HG03342 (cell line): ENCODE results near the gene OR52N2.
A peak's percentile ranks its signal among the peaks of the same experiment; 100 is the strongest.

Source experiments
- ATAC-seq: cut with Tn5 transposase; IDR thresholded peaks from one replicate; pipeline ENCODE4 v1.9.1; 2021; ENCODE audit warnings: mild to moderate bottlenecking, moderate library complexity; ENCODE audit not compliant: unreplicated experiment

Gene OR52N2

DNA sequence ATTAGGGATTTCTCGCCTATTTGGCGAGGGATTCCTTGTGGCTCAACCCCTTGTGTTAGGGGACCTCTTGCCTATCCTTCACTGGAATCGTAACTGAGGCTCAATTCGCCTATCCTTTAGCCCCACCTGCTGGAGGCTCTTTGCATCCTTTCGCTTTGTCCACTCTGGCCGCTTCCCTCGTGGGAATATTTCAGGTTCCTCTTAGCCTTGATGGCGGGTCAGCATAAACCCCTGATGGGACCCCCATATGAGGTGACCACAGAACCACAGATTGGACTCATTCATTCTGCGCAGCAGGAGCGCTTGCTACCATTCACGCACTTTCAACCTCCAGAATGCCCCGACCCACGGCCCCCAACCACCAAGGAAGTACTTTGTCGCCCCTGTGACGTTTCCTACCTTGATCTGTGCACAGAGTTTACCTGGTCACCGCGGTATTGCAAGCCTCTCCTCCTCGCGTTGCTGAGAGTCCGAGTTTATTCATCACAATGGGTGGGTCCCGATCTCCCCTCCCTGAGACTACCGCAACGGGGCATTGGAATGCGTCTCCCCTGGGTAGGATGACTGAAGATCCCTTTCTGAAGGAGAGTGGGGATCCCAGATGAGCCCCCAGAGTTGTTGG is at the start of gene OR52N2:
Gene OR52N2 (plus strand): TSS at position 425 of the 622 bp plus-strand sequence. CDS start 11,412 bp downstream, outside the sequence.
- peak; percentile 90 for ATAC-seq

DNA sequence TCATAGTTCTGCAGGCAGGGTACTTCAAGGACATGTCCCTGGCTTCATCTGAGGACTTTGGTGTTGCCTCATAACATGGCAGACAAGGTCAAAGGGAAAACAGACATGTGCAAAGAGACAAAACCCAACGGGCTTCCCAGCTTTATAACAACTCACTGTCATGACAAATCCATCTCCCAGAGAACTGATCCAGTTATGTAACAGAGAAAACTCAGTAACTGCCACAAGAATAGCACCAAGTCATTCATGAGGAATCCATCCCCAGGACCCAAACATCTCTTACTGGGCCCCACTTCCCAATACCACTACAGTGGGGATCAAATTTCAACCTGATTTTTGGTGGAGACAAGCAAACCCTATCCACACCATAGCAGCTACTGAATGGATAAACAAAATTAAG is 41.7 kb upstream of the OR52N2 start:
- no peak for ATAC-seq

DNA sequence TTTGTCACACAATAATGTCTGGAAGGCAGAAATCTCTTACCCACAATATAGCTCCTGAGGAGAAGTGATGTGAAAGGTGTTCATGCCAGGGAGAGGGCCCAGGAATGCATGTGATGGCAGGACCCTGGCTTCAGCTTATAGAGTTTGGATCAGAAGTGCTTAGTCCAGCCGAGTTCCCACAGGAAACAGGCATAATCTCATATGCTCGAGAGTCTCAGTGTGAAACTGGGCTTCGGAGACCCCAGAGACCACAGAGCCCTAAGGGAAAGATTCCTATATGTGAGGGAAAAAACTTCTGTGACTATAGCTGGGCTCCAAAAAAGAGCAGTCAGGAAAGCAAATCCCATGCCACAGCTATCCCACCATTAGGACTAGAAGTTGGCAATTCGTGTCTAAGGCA is 25.5 kb upstream of the OR52N2 start, which contains the start of gene OR52N5:
Gene OR52N5 (minus strand): TSS at position 101 of the 400 bp plus-strand sequence. CDS start 4,721 bp downstream, outside the sequence.
- no peak for ATAC-seq

GRCh38 chr11:5791165-5791564 is 17.6 kb upstream of the OR52N2 start, which contains the start of gene OR52N1:
Gene OR52N1 (minus strand): TSS chr11:5791265. CDS start chr11:5788816, 2,449 bp downstream.
- ATAC-seq: no peak

GRCh38 chr11:5796541-5796940 is 12.2 kb upstream of the OR52N2 start:
- ATAC-seq: no peak

DNA sequence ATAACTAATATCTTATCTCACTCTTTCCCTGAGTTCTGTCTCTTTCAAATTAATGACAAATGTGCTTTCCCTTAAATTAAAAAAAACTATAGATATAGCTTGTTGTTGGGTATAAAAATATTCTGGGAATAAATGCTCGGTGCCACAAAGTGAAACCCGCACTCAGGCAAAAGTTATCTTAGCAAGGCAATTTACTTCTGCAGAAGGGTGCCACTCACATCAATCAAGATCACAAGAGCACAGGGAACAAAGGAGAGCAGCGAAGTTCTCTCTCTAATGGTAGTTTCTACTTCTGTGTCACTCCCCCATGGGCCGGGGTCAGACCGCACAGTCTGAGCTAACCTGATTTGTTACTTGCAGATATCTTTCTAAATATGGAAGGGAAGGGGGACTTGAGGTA is 4.7 kb upstream of the OR52N2 start:
- ATAC-seq: no peak

- ATAC-seq: no peak
Observed at GRCh38 chr11:5807580-5807979, 1.1 kb upstream of the OR52N2 start.

DNA sequence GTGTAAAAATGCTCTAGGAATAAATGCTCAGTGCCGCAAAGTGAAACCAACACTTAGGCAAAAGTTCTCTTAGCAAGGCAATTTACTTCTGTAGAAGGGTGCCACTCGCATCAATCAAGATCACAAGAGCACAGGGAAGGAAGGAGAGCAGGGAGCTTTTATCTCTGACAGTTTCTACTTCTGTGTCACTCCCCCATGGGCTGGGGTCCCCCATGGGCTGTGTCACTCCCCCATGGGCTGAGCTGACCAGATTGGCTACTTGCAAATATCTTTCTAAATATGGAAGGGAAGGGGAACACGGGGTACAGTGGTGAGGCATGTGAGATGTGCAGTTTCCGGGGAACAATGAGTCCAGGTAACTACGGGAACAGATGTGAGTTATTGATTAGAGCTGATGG is 397 bp downstream of the OR52N2 start:
- peak; percentile 32 for ATAC-seq

DNA sequence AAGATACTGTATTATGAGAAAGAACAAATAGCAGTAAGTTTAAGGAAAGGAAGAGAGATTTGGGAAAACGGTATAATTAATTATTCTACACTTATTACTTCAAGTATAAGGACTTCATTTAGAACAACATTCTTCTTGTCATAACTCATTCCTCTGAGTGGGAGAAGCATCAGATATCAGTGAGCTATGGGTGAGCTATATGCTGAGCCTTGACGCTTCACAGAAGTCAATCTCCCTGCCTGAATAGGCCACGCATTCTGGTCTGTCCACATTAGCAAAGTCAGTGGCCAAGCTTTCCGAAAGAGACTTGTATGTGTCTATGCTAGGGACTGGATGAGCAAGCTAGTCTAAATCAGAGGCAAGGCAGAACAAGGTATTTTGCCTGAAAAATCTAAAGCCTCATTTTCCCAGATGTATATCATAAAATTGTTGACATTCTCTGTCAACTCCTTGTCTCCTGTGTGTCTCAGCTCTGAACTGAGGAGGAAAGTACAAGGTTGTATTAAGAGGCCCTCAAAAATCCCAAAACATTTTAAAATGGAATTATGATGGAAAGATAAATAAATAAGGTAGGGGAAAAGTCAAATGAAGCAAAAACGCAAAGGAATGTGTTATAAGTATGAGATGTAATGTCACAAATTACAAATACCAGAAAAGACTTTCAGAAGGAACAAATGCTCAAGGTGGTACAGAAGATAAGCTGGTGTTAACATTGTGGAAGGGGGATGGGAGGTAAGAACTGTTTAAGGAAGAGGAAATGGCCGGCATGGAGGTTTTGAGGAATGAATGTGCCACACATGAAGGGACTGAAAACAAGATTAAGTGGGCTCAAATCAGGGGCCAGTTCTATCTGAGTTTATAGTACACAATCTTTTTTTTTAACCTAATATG is 1.4 kb downstream of the OR52N2 start:
- no peak for ATAC-seq

GRCh38 chr11:5815534-5815933 is 6.8 kb downstream of the OR52N2 start:
- ATAC-seq: no peak

DNA sequence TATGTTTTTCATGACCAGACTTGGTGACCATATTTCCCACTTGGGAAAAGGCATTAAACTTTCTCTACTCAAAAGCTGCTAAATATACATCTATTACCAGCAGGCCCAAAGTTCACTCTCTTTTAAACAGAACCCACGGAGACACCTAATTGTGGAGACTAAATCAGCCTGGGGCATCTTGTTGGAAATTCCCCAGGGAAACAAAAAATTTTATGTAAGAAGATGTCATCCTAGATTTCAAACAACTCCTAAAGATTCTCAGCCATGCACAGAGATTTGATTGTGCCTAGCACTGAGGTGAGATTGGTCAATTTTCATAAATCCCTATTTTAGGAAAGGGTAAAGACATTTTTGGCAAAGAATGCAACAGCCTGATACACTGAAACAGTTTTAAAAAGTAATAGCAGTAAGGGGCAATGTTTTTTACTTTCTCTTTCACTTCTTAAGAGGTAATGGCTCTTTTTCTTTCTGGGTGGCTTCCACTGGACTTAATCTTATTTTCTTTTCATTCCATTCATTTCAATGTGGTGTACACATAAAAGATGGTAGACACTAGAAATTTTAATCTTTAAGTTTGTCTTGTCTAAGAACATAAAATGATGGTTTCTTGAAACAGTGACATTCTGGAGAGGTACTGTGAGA is 9.6 kb downstream of the OR52N2 start:
- peak; percentile 57 for ATAC-seq

GRCh38 chr11:5831196-5831829 is 22.6 kb downstream of the OR52N2 start:
- ATAC-seq: no peak

DNA sequence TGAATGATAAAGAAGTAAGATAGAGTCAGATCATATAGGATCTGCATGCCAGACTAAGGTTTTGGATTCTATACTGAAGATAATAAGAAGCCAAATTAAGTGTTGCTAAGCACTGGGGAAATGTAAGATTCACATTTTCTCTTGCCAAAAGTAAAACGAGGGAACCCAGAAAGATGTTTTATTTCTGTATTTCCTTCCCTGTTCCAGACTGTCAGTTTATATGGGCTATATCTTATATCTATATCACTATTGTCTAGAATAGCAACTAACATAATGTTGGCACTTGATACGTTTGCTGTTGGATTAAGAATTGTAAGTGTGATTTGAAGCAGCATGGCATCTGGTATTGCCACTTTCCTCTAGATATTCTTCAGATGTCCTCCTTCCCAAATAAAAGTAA is 24.7 kb downstream of the OR52N2 start:
- no peak for ATAC-seq

DNA sequence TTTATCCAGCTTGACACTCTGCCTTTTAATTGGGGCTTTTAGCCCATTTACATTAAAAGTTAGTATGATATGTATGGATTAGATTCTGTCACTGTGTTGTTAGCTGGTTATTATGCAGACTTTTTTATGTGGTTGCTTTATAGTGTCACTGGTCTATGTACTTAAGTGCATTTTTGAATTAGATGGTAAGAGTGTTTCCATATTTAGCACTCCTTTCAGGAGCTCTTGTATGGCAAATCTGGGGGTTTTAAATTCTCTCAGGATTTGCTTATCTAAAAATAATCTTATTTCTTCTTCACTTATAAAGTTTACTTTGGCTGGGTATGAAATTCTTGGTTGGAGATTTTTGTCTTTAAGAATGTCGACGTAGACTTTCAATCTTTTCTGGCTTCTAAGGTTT is 29.0 kb downstream of the OR52N2 start:
- no peak for ATAC-seq

DNA sequence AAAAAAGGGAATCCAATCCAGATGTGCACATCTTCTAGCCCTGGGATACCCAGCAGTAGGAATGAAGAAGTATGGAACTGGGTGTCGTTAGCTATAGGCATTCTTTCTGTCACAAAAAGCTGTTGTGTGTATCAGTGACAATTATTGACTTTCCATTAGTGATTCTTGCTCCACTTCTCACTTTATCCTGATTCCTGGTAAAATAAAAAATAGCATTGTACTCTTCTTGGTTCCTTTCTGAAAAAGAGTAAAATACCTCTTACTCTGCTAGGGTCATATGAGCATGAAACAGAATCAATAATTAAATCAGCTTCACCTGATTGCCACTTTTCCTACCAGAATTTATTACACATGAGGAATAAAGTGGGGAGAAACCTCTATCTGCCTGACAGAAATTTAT is 33.1 kb downstream of the OR52N2 start, which contains the start of gene OR52E6:
Gene OR52E6 (minus strand): TSS at position 101 of the 400 bp plus-strand sequence. CDS start 0 bp downstream, at position 101.
- ATAC-seq: no peak

GRCh38 chr11:5846701-5847100 is 38.0 kb downstream of the OR52N2 start:
- ATAC-seq: no peak

DNA sequence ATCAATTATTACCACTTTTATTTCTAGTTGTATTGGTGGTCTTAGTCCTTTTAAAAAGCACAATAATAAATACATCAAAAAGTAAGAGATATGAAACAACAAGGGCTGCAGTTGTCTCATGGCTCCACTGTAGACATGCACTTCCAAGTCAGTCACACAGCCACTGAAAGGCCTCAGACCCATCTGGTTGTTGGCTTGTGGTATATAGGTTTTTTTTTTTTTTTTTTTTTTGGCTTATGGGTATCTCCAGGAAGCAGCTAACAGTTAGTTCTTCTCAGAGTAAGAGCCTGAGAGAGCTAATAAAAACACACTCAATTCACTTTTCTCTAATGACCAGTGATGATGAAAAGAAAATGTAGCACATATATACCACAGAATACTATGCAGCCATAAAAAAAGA is 39.0 kb downstream of the OR52N2 start:
- no peak for ATAC-seq

GRCh38 chr11:5851002-5851401 is 42.3 kb downstream of the OR52N2 start:
- ATAC-seq: no peak

DNA sequence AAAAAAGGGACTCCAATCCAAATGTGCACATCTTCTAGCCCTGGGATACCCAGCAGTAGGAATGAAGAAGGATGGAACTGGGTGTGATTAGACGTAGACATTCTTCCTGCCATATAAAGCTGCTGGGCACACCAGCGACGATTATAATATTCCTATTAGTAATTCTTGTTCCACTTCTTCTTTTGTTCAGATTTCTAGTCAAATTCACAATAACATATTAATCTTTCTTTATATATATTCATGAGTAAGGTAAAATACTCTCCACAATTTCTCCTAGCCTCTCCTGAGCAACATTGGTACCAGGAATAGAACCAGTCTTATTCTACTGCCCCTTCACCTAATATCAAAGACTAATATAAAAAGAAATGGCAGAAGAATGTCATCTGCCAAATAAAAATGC is 48.9 kb downstream of the OR52N2 start, which contains the start of gene OR52E8:
Gene OR52E8 (minus strand): TSS at position 101 of the 400 bp plus-strand sequence. CDS start 0 bp downstream, at position 101.
- ATAC-seq: no peak

GRCh38 chr11:5865826-5866225 is 57.1 kb downstream of the OR52N2 start:
- ATAC-seq: no peak
